GM19239 (cell line): ENCODE results near the gene BMP8A.
"Not testable (repeated sequence)": the region's sequence is repeated elsewhere in the genome, so short reads cannot be mapped to it uniquely, and the experiment has no call there.

ENCODE experiments used
- DNase-seq: peaks from one replicate; pipeline ENCODE4 v3.0.0; 2011; ENCODE audit warnings: low spot score; ENCODE audit not compliant: insufficient read length
- FAIRE-seq: peaks from 2 replicates; lab custom pipeline; 2011; peaks lifted over from hg19 to GRCh38; lab: Jason Lieb, UNC

BMP8A gene

DNA sequence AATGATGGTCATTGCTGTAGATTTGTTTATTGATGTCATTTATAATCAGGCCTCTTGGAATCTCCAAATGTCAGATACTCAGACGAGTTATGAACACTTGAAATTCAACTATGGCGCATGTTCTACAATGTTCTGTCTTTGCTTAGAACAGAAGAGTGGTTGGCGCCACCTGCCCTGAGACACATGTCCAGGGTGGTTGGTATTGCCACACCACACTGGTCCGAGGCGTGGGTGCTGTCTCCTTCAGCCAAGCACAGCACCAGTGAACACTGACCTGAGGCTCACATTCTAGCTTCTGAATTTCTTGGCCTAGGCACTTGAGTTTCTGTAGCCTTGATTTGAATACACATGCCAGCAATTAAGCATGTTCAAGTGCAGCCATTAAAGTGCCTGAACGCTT is 10.1 kb upstream of the BMP8A start:
- DNase-seq (no peak), FAIRE-seq (no peak)

GRCh38 chr1:39483276-39483675 is 8.2 kb upstream of the BMP8A start:
- FAIRE-seq: no peak
- DNase-seq: no peak

DNA sequence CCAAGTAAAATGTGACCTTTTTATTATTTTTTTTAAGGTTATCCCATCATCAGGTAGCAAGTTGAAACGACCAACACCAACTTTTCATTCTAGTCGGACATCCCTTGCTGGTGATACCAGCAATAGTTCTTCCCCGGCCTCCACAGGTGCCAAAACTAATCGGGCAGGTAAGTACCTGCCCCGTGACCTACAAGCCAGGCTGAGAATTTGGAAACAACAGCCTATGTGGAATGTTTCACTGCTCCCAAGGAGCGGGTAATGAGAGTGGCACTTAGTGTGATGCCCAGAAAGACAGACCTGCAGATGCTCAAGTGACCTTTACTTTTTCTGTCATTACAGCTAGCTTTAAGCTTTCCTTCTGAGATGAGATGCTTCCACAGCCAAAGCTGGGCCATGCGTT is 6.9 kb upstream of the BMP8A start:
- DNase-seq (no peak), FAIRE-seq (no peak)

DNA sequence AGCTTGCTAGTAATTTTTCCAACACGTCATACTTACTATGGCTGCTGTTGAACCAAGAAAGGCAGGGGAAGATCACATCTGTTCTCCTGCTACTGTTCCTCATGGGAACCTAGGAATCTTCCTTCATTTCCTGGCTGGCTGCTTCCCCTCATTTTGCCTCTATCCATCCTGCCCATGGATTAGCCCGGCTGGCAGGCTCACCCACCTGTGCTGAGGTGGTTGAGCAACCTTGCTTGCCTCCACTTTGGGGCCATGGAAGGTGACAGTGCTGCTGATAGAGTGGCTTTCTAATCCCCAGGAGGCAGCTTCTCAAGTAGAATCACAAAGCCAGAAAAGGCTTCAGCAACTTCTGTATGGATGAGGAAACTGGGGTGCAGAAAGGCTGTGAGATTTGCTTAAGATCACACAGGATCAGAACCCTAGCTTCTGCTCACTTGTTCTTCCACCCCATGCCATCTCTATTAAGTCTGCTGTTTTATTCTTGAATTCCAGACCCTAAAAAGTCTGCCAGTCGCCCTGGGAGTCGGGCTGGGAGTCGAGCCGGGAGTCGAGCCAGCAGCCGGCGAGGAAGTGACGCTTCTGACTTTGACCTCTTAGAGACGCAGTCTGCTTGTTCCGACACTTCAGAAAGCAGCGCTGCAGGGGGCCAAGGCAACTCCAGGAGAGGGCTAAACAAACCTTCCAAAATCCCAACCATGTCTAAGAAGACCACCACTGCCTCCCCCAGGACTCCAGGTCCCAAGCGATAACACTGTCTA is 6.2 kb upstream of the BMP8A start:
- FAIRE-seq: no peak
- no peak for DNase-seq

- no peak for FAIRE-seq
- no peak for DNase-seq
Observed at GRCh38 chr1:39488012-39488545, 3.4 kb upstream of the BMP8A start.

GRCh38 chr1:39488793-39489566 is 2.5 kb upstream of the BMP8A start:
- no peak for FAIRE-seq
- DNase-seq: no peak

DNA sequence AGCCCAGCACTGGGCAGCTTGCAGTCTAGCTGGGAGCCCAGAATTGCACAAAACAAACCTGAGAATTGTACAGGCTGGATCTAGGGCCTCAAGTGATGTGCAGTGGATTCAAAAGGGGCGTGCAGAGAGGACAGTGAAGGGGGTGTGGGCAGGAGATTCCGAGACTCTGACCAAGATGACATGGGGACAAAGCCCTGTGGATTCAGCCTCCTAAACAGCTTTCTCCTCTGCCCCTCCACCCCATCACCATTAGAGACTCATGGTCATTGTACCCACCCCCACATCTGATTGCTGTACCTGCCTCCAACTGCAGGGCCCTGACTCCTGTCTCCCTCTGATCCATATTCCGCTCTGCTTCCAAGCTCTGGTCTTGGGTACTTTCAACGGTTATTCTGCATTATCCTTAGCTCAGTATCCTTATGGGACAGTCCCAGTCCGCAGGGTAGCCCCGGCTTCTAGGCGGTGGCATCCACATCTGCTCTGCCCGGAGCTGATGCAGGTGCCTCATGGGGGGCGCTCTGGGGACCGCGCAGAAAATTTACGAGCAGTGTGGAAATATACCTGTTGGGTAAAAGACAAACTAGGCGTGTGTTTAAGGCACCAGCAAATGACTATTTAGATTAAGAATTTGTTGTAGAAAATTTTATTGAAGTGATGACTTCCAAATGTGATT is 1.7 kb upstream of the BMP8A start:
- DNase-seq: no peak

DNA sequence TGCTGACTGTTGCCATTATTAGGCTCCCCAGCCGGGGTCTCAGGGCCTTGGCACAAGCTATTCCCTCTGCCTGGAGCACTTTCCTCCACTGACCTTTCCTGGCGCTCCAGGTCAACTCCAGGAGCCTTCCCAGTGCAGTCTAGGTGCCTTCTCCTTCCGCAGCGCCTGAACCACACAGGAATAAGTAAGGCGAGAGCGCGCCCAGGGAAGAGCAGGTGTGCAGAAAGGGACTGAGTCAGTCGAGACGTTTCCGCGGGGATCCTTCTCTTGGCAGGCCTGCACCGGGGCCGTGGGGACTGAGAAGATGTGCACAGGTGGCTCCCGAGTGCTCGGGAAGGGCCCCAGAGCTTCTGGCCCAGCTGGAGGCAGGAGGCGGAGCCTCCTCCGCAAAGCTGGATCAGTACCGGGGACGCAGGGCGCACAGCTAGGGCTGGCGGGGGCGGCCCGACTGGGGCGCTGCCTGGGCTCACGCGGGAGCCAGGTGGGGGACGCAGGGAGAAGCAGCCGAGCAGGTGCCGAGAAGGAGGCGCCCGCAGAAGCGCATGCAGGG is 765 bp upstream of the BMP8A start:
- FAIRE-seq: no peak
- no peak for DNase-seq

More for the DNA sequence above, 1.7 kb upstream of the BMP8A start:
- FAIRE-seq: peak; percentile 23

DNA sequence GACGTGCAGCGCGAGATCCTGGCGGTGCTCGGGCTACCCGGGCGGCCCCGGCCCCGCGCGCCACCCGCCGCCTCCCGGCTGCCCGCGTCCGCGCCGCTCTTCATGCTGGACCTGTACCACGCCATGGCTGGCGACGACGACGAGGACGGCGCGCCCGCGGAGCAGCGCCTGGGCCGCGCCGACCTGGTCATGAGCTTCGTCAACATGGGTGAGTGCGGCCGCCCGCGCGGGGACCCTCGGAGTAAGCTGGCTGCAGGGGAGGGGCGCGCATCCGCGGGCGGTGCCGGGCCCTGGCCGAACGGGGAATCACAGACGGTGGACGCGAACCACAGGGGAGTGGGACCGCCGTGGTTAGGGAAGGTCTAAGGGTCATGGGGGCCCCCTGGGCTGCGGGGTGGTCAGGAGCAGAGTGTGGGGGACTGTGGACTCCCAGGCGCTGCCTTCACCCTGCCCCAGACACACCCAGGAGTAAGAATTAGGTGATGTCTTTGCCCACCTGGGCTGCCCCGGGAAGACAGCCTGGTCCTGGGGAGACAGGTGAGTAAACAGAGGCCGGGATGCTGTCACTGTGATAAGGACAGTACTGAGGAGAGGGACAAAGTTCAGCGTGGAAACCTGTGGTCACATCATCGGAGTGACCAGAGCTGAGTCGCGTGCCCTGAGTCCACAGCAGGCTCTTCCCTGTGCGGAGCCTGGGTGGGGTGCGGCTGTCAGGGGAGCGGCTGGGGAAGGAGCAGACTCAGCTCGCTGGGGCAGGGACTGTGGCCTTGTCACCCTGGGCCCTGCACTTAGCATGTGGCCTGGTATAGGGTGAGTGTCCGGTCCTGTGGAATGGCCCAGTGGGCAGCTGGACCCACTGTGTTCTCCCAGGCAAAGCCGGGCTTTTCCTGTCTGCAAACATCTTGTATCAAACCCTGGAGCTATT is 944 bp downstream of the BMP8A start:
- DNase-seq, FAIRE-seq: not testable (repeated sequence)

GRCh38 chr1:39493043-39493810 is 1.8 kb downstream of the BMP8A start:
- not testable (repeated sequence) for DNase-seq, FAIRE-seq

DNA sequence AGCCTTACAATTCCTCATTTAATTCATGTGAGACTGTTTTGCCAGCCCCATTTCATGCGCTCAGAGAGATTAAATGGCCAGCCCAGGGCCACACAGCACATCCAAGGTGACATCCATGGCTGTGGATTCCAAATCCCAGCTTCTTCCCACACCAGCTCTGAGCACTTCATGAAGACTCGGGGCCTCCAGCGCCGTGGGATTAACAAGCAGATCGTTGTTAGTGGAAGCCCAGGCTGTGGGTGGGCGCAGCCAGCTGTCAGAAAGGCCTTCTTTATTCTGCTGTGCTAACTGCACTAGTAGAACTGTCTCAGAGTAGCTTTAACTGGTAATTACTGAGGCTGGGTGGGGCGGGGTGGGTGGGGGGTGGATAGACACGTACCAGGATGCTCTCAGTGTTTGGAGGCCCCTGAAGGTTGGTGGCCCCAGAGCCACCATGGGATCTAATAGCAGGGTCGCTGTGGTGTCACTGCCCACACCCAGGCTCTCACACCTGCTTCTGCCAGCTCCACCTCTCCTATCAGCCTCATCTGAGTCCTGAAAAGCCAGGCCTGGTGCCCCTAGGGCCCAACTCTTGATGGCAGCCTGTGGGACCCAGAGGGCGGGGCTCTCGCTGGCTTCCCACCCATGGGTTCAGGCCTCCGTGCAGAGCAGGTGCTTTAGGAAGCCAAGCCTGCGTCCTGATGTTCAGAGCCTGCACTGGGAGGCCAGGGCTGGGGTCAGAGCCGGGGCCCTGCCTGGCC is 3.4 kb downstream of the BMP8A start:
- FAIRE-seq: no peak
- no peak for DNase-seq

GRCh38 chr1:39496520-39496919 is 5.1 kb downstream of the BMP8A start:
- FAIRE-seq, DNase-seq: not testable (repeated sequence)

DNA sequence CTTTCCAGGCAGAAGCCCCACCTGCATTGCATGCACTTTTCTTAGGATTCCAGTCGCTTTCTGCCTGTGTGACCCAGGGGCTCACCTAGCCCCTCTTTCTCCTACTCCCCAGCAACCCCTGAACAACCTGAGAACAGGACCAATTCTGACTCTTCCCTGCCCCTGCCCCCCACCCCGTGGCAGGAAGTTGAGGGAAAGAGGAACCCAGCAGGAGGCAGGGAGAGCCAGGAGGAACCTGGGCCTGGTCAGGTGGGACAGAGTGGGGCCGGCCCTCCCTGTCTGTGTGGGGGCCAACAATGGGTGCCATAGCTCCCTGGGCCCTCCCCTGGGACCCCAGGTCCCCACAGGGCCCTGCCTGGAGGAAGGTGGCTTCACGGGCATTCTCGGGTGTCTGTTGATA is 6.1 kb downstream of the BMP8A start:
- FAIRE-seq (no peak), DNase-seq (no peak)

DNA sequence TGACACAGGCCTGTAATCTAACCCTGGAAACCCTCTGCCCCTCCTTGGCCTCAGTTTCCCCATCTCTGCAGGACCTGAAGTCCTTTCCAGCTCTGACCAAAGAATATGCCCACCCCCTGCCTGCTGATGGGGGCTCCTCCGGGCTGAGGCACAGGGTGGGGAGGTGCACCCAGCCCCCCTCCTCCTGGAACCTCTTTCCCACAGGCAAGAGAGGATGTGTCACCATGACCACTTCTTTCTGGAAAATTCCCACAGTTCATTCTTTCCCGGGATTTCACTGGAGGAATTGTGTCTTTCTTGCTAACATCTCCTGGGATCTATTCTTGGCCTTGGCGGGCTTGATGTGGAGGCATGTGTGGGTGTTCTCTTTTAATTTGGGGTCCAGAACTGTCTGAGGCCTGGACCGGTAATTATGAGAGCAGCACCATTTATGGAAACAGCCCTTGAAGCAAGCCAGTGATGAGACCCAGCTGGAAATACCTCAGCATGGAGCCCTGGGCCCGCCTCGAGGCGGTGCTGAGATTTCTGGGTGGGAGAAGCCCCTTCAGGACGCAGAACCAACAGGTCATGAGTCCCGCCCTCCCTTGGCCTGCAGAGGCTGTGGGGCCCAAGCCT is 6.8 kb downstream of the BMP8A start:
- not testable (repeated sequence) for DNase-seq

GRCh38 chr1:39498821-39499220 is 7.4 kb downstream of the BMP8A start:
- DNase-seq, FAIRE-seq: not testable (repeated sequence)

More for the DNA sequence above, 6.8 kb downstream of the BMP8A start:
- FAIRE-seq: not testable (repeated sequence)

DNA sequence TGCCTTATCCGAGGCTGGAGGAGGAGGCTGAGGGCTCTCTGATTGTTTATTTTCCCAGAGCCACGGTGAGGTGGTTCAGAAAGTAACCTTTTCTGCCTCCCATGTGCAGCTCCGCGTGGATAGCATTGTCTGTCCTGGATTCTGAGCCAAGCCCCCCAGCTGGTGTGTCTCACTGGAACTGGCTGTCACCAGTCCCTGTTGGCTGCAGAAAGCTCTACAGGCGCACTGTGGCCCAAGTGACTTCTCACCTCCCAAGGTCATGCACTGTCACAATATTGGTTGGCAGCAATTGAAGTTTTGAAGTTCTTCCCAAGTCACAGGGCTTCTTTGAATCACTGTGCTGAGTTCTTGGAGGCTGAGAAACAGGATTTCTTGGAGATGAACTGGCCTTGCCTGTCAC is 8.2 kb downstream of the BMP8A start:
- DNase-seq: no peak
- no peak for FAIRE-seq

GRCh38 chr1:39500862-39501389 is 9.5 kb downstream of the BMP8A start:
- FAIRE-seq: no peak
- DNase-seq: no peak
